HG02763 (cell line): ENCODE measurements around the gene KIF1C.
"Not testable (repeated sequence)": the region's sequence is repeated elsewhere in the genome, so short reads cannot be mapped to it uniquely, and the experiment has no call there.

Experiments used
- ATAC-seq: cut with Tn5 transposase; IDR thresholded peaks from one replicate; pipeline ENCODE4 v1.9.1; 2021; ENCODE audit warnings: mild to moderate bottlenecking, moderate library complexity; ENCODE audit not compliant: unreplicated experiment

KIF1C gene

DNA sequence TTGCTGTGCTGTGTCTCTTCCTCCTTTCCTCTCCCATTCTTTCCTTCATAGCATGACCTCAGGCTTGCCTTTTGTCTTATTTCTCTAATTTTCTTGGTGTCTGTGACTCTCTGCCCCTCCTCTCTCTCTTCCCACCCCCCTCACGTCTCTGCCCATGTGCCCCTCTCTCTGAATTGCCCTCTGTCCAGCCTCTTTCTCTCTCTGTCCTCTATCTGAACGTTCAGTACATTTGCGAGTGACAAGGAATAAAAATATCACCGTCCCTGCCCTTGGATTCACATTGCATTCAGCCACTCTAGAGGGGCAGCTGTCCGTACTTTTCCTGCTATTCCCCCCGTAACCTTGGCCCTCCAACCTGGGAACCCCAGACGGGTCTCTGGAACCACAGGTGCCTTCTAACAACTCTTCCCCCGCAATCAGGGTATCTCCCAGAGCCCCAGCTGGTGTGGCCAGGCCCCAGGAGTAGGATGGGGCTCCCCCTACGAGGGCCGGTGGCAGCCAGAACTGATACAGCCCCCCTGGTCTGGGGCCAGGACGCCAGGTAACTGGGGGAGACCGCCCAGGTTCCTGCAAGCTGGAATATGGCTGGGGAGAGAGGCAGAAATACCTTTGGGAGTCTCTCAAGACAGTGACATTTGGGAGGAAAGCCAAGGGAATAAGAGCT lies 1.8 kb downstream of the KIF1C start:
- no peak for ATAC-seq

DNA sequence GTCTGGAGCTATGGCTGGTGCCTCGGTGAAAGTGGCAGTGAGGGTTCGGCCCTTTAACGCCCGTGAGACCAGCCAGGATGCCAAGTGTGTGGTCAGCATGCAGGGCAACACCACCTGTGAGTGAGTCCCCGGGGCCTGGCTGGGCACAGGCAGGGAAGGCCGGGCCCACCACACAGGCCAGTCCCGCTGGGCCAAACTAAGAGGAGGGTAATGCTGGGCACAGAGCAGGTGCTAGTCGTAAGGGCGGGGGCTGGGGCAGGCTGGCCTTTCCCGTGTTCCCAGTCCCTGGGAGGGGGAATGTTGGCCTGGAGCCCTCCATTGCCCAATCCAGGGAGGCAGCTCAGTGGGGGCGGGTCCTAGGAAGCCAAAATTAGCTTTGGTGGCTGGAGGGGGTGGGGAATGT lies 2.5 kb downstream of the KIF1C start:
- ATAC-seq, result no peak

DNA sequence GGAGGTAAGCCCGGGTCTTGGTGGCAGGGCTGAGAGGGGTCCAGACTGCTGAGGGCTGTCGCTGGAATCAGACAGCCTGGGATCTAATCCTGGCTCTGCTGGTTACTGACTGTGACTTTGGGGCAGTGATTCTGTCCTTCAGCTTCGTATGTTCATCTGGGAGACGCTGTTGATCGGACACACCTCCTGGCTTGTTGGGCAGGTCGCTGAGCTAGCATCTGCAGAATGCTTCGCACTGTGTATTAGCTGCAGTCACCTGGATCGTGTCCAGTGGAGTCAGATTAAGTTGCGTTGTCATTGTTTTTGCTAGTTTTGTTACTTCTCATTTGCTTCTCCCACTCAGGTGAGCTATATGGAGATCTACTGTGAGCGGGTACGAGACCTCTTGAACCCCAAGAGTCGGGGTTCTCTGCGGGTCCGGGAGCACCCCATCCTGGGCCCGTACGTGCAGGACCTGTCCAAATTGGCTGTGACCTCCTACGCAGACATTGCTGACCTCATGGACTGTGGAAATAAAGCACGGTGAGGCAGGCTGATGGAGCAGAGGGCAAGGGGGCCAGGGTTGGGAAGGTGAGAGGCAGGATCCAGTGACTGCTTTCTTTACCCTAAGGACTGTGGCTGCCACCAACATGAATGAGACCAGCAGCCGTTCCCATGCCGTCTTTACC lies 4.5 kb downstream of the KIF1C start:
- no peak for ATAC-seq

DNA sequence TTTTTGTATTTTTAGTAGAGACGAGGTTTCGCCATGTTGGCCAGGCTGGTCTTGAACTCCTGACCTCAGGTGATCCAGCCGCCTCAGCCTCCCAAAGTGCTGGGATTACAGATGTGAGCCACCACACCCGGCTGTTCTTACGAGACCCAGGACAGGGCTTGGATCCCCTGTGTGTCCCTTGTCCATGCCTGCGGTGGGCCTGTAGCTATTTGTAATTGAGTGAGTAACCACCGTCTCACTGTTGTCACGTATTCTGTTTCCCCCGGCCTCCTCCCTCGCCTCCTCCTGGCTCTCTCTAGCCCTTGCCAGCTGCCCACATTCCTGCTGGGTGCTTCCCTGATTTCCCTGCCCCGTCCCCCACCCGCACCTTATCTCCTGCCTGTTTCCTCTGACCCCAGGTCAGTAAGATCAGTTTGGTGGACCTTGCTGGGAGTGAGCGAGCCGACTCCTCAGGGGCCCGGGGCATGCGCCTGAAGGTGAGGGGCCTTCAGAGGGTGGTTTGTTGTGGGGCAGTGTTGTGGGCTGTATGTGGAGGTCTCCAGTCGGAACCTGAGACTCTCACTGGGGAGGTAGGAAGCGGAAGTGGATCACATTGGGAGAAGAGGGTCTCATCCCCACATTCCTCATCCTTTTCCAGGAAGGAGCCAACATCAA lies 5.6 kb downstream of the KIF1C start:
- no peak for ATAC-seq

DNA sequence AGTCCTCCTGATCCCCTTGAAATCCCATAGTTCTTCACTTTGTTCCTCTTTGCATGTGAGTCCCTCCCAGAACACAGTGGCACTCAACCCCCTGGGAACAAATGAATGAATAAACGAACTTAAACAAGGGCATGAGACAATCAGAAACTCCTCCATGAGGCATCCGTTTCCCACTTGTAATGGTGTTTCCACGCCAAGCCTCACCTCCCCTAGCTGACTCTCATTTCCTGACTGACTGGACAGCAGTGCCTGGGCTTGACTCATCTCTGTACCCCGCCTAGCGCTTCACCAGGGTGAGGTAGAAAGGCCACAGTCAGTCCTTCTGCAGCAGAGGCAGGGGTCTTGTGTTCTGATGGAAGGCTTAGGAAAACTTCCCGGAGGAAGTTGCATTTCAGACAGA lies 14.2 kb downstream of the KIF1C start:
- ATAC-seq, result no peak

DNA sequence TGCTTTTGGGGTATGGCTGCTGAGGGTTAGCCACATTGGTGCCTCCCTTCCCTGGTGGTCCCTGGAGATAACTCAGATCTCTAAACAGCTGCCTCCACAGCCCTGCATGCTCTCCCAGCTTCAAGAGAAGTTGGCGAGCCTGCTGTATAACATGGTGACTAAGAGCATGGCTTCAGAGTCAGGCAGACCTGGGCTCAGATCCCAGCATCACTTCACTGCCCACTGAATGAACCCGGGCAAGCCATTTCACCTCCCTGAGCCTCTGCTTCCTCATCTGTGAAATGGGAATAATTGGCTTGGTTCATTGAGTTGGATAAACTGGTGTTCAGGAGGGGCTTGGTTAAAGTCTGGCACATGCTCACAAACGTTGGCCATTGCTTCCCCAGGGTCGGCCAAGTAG lies 16.6 kb downstream of the KIF1C start:
- no peak for ATAC-seq

DNA sequence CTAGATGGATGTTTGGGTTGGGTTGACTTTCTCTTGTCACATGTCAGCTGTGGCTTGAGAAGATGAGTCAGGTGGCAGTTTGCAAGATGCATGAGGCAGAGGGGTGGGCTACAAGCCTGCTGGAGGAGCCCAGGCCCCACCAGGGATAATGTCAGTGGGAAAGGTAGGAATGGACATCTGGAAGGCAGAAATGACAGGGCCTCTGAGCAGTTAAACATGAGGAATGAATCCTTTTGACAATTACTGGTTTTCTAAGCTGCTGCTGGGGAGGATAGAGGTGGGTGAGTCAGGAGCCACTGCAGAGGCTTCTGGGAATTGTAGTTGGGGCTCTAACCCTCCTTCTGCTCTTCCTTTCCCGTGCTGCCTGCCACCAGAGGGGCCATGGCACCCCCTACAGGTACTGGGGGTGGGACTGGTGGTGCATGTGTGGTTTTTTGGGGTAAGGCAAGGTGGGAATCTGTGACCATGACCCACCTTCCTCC lies 21.8 kb downstream of the KIF1C start:
- ATAC-seq, result no peak

DNA sequence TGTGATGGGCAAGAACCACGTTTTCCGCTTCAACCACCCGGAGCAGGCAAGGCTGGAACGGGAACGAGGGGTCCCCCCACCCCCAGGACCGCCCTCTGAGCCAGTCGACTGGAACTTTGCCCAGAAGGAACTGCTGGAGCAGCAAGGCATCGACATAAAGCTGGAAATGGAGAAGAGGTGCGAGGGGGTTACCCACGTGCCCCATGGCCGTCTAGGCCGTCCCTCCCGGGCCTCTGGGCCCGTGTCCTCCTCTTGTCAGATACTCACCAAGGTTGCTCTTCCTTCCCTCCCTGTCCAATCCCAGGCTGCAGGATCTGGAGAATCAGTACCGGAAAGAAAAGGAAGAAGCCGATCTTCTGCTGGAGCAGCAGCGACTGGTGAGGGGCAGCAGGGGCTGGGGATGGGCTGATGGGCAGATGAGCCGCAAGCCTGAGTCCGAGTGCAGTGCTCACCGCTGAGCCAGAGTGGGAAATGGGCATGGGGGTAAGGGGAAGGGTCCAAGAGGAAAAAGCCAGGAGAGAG lies 22.8 kb downstream of the KIF1C start:
- ATAC-seq, result no peak

DNA sequence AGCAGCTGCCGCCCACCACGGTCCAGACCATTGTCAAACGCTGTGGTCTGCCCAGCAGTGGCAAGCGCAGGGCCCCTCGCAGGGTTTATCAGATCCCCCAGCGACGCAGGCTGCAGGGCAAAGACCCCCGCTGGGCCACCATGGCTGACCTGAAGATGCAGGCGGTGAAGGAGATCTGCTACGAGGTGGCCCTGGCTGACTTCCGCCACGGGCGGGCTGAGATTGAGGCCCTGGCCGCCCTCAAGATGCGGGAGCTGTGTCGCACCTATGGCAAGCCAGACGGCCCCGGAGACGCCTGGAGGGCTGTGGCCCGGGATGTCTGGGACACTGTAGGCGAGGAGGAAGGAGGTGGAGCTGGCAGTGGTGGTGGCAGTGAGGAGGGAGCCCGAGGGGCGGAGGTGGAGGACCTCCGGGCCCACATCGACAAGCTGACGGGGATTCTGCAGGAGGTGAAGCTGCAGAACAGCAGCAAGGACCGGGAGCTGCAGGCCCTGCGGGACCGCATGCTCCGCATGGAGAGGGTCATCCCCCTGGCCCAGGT lies 24.5 kb downstream of the KIF1C start:
- ATAC-seq, result no peak

DNA sequence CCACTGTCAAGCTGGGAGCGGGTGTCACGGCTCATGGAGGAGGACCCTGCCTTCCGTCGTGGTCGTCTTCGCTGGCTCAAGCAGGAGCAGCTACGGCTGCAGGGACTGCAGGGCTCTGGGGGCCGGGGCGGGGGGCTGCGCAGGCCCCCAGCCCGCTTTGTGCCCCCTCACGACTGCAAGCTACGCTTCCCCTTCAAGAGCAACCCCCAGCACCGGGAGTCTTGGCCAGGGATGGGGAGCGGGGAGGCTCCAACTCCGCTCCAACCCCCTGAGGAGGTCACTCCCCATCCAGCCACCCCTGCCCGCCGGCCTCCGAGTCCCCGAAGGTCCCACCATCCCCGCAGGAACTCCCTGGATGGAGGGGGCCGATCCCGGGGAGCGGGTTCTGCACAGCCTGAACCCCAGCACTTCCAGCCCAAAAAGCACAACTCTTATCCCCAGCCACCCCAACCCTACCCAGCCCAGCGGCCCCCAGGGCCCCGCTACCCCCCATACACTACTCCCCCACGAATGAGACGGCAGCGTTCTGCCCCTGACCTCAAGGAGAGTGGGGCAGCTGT lies 25.9 kb downstream of the KIF1C start:
- no peak for ATAC-seq

DNA sequence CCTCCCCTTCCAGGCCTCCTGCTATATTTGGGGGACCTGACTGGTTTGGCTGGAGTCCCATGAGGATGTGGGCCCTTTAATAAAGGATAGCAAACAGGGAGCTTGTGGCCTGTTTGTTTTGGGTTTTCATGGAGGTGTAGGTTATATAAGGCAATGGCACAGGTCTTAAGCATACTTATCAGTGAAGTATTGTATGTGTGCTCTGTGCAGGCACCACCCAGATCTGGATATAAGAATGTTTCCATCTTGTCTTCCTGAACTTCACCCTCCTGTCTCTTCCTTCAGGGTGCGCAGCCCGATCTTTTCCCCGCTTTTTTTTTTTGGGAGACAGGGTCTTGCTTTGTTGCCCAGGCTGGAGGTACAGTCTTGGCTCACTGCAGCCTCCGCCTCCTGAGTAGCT lies 26.9 kb downstream of the KIF1C start:
- no peak for ATAC-seq

DNA sequence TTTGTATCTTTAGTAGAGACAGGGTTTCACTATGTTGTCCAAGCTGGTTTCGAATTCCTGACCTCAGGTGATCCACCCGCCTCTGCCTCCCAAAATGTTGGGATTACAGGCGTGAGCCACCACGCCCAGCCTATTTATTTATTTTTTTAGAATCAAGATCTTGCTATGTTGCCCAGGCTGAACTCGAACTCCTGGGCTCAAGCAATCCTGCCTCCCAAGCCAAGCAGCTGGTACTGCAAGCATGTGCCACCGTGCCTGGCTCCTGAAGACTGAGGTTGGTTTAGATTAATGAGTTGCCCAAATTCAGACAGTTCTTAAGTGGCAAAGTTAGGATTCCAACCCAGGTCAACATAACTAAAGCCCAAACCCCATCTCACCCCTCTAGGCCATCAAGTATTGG lies 29.5 kb downstream of the KIF1C start:
- no peak for ATAC-seq

DNA sequence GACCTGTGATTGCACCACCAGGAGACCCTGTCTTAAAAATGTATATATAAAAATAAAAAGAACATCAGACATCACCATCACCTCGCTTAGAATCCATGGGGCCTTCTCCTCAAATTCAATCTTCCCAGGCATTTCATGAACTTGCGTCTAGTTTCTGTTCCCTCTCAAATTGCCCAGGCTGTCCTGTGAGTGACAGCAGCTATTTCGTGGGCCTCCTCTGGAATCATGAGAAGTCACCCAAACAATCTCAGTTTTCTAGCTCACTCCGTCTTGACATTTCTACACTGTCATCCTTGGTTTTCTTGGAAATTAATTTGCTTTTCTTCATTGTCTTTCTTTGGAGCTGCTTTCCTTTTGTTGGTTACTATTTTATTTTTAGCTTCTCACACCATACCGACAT lies 30.2 kb downstream of the KIF1C start:
- no peak for ATAC-seq

DNA sequence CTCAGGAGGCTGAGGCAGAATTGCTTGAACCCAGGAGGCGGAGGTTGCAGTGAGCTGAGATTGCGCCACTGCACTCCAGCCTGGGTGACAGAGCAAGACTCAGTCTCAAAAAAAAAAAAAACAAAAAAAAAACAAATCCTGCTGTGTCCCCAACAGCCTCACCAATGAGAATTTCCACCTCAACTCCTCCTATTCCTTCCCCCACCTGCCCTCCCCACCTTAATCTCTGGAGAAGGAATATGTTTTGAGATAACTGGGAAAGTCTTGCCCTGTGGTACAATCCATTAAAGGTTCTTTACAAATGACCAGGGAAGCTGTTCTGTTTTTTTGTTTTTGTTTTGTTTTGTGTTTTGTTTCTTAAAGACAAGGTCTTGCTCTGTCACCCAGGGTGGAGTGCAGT lies 32.4 kb downstream of the KIF1C start:
- not testable (repeated sequence) for ATAC-seq

DNA sequence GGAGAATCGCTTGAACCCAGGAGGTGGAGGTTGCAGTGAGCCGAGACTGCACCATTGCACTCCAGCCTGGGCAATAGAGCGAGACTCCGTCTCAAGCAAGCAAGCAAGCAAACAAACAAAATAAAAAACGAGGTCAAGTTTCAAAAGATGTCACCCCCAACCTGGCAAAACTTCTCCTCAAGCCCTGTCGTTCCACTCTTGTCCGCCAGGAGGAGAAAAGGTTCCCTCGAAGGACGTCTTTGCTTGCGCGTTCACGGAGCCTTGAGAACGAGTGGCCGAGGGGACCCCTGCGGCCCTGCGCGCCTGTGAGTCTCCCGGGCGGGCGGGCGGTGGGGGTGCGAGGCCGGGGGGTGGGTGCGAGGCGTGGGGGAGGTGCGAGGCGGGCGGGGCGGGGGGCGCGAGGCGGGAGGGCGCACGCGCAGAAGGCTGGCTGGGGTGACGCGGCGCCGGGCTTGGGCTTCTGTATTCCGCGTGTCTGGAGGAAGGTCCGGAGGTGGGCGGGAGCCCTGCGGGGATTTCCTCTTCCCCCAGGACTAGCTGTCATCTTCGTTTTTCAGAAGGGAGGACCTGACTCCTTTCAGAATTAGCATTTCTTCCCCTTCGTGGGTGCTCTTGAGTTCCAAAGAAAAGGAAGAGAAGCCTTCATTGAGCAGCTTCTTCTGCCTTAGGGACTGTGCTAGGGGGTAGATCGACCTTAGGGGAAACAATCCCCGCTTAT lies 33.8 kb downstream of the KIF1C start:
- ATAC-seq, result peak; percentile 67

DNA sequence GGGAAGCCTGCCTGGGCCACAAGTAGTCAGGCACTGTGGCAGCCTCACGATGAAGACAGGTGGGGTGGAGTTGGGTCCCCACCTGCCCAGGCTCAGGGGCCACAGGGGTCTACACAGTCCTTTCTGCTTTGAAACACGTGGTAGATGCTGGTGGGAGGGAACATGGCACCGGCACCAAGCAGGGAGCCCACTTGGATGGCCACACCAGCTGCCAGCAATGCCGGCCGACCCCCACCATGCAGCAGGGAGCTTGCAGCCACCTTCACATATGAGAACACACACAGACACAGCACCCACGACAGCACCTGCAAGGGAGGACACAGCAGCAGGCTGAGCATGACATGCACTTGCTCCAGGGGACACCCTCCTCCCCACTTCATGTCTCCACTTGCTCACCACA lies 35.1 kb downstream of the KIF1C start:
- no peak for ATAC-seq

DNA sequence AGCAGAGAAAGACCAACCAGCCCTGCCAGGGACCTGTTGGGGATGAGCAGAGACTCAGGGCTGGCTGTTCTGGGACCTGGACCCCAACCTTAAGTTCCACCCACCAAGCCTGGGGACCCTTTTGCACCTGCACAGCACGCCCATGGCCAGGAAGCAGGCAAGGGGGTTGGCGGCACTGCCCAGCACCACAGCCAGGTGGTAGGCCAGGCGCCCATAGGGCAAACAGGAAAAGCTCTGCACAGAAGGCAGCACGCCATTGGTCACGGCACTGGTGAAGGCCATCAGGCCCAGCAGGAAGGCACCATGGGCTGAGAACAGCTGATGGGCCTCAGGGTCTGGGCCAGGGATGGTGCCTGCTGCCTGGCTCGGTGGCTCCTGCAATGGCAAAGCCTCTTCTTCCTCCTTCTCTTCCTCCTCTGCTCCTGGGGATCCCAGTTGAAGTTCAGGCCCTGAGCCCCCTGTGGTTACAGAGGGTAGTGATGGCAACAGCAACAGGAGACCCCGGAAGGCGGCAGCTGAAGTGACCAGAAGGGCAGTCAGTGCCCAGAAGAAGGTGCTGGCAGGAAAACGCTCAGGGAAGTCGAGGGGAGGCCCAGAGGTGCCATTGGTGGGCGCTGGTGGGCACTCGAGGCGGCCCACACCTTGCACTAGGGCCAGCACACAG lies 35.7 kb downstream of the KIF1C start:
- ATAC-seq, result no peak

DNA sequence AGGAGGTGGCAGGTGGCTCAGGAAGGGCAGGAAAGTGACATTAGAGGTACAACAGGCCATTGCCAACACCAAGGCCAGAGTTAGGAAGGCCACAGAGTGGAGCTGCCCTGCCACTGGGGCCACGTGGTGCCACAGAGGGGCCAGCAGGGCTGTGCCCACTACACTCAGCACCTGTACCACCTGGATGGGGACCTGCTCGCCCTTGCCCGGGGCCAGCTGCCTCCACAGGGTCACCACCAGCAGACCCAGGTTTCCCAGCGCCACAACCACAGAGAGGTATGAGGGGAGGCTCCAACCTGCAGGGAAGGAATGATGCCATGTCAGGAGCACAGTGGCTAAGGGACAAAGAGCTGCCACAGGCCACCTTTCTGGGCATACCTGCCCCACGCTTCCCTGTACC lies 36.3 kb downstream of the KIF1C start:
- no peak for ATAC-seq

DNA sequence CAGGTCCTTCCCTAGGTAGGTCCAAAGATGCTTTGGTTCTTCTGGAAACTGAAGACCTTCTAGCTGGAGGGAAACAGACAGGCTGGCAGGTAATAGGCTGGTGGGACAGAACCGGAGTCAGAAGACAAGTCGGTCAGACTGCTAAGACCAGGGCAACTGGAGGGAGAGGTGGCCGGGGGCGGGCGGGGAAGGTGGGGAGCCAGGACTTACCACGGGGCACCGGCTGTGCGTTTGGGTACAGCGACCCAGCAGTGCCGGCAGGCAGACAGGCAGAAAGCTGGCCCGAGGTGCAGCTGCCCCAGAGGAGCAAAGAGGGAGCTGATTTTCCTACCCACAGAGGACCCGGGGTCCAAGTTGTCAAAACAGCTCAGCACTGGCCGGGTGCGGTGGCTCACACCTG lies 36.9 kb downstream of the KIF1C start:
- no peak for ATAC-seq

DNA sequence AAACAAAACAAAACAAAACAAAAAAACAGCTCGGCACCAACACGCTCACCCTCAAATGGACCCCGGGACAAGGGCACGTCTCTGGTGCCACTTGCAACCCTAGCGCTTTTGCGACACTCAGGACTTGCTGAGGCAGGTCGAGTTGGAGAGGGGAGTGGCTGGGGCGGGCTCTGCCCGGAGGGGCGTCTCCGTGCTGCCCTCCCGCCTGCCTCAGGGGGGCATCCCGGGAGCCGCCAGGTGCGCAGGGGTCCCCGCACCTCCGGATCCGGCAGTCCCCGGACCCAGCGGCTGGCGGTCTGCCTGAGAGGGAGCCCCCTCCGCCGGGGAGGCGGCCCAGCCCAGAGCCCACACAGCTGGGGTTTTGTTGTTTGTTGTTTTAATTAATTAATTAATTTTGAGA lies 37.6 kb downstream of the KIF1C start, which contains the start of gene SLC52A1:
TSS of gene SLC52A1 (minus strand) at position 112 of the 400 bp plus-strand sequence. CDS start 820 bp downstream, outside the sequence.
- ATAC-seq, result no peak
